ENCODE measurements around the gene GUCD1. TPM values are rescaled to one million over a fixed set of nuclear protein-coding genes. Genes with fewer than 3 reads are reported as not detected.

Gene GUCD1
- total RNA-seq, 2 experiments from 2014 or later = 127 to 145 TPM

DNA sequence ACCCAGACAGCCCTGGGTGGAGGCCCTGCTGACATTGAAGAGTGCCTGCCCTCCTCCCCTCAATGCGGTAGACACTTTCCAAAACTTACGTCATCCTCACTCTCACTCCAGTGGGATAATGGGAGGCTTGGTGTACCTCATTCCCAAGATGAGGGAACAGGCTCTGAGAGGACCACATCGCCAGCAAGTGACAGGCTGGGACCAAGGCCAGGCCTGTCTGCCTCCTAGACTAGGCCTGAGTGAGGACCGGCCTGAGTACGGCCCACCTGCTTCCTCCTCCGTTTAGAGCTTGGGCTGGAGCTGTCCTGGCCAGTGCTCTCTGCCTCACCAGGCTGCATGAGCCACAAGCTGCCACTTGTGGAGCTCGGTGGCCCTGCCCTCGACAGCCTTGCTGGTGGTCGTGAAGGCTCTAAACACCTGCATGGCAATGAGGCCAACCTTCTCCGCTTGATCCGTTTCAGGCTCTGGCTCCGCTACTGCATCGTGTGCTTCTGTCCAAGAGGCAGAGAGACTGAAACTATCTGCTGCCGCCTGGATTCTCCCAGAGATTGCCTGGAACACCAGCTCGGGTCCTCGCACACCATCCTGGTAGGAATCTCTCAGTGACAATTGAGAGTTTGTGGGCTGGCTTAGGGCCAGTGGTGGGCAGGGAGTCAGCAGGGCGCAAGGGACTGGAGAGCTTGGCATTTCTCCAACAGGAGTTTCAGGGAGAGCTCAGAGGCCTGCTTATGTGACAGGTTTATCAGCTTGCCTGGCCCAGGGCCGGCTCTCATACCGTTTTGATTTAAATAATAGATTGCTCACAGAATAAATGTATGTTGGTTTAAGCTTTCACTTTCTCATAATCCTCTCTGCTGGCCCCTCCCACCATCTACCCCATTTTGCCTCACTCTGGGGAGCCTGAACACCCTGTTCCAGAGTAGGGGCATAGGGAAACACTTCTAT, 28.6 kb upstream of the GUCD1 start:
- DNase-seq = no peak
- H3K27me3 Mint-ChIP-seq = no peaks in the 10 kb centered on the region

DNA sequence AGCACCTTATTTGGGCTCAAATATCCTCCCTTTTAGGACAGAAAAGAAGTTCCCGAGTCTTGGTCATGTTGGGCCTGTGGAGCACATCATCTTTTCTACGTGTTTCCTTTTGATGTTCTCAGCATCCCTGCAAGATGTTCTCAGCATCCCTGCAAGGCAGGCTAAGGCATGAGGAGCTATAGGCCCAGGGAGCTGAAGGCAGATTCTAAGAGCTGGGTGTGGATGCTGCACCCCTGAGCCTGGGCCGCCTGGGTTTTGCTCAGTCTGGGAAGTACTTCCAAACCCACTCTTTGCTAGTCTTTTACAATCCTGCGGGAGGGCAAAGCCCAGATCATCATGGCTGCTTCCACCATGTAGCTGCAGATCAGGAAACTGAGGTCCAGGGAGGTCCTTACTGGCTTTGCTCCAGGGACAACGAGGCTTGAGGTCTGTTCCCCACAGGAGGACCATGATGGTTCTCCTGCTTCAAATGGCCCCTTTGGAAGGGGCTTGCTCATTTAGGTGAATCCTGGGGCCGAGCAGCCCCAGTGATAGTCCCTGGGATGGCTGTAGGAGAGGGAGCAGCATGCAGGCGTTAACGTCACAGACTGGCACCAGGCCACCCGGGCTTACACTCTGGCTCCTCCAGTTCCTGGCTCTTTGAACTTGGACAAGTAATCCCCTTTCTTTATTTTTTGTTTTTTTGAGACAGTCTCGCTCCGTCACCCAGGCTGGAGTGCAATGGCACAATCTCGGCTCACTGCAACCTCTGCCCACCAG, 27.3 kb upstream of the GUCD1 start:
- Mint-ChIP-seq H3K9me3 (no peaks in the 10 kb centered on the region), H3K27me3 (no peaks in the 10 kb centered on the region), H3K27ac (no peak overlapping the region), H3K4me3 (no peak overlapping the region), H3K36me3 (no peaks in the 10 kb centered on the region), H3K4me1 (no peaks in the 10 kb centered on the region)
- no peak for DNase-seq

More for the DNA sequence above, 28.6 kb upstream of the GUCD1 start:
- H3K36me3 Mint-ChIP-seq = no peaks in the 10 kb centered on the region
- no peak overlapping the region for H3K4me3 Mint-ChIP-seq
- no peaks in the 10 kb centered on the region for H3K9me3 Mint-ChIP-seq
- H3K4me1 Mint-ChIP-seq = no peaks in the 10 kb centered on the region
- H3K27ac Mint-ChIP-seq = no peak overlapping the region

DNA sequence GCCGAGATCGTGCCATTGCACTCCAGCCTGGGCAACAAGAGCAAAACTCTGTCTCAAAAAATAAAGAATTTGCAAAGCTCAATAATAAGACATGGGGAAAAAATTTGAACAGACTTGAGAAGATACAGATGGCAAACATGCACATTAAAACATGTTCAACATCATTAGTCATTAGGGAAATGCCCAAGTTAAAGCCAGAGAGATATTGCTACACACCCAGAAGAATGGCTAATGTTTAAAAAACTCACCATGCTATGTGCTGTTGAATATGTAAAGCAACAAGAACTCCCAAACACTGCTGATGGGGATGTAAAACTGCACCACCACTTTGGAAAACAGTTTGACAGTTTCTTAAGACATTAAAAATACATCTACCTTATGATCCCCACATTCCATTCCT, 25.3 kb upstream of the GUCD1 start:
- H3K27me3 Mint-ChIP-seq = no peaks in the 10 kb centered on the region
- peaks cover 6% of the 10 kb centered on the region for H3K36me3 Mint-ChIP-seq
- no peak for DNase-seq
- H3K4me1 Mint-ChIP-seq = no peaks in the 10 kb centered on the region
- H3K27ac Mint-ChIP-seq = no peak overlapping the region
- no peaks in the 10 kb centered on the region for H3K9me3 Mint-ChIP-seq
- H3K4me3 Mint-ChIP-seq = no peak overlapping the region

DNA sequence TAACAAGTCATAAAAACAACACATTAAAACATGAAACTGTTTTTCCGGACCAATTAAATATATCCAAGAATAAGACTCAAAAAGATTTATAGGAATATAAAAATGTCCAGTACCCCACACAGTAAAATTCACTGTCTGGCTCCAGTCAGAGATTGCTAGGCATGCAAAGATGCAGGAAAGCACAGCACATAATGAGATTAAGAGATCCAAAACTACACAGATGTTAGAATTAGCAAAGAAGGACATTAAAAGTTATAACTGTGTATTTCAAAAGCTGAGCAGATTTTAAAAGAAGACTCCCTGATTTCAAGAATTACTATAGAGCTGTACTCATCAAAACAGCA, 24.3 kb upstream of the GUCD1 start:
- Mint-ChIP-seq H3K36me3 (peaks cover 15% of the 10 kb centered on the region), H3K4me1 (no peaks in the 10 kb centered on the region), H3K27ac (no peak overlapping the region), H3K9me3 (no peaks in the 10 kb centered on the region), H3K27me3 (no peaks in the 10 kb centered on the region), H3K4me3 (no peak overlapping the region)
- no peak for DNase-seq

DNA sequence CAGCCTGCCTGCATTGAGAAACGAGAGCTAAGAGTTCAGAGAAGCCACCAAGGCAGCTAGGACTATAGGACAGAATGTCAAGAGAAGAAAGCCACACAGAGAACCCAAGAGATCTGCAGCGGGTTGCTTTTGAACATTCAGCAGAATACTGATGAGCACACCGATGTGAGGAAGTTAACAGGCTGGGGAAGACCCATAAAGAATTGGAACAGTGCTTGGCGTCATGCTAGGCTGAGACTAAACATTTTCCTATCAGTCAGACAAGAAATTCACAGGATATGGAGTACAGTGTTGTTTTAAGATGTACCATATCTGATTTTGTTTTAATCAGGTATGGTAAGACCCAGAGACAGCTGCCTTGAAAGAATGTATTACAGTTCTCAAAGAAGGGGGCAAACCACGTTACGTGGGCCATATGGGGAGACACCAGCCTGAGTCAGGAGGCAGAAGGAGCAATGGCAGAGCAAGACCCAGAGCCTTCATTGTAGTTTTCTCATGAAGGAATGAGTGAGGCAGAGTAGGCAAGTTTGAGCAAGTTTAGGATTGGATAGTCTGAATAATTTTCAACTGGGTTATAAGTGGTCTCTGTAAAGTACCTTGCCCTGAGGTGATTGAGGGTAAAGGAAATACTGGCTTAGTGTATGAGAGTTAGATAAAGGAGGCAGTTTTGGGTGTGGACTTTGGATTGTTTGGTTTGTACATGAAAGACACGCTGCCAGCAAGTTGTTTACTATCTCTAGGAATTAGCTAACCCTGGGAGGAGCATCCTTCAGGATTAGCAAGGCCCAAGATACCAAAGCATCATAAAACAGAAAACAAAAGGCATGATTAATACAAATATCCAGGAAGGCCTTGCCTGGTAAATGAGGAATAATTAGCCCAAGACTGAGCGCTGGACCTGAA, 23.7 kb upstream of the GUCD1 start:
- peak overlapping the region; percentile 1 for H3K27ac Mint-ChIP-seq
- no peaks in the 10 kb centered on the region for H3K4me1 Mint-ChIP-seq
- no peak for DNase-seq
- no peaks in the 10 kb centered on the region for H3K27me3 Mint-ChIP-seq
- H3K4me3 Mint-ChIP-seq = no peak overlapping the region
- H3K36me3 Mint-ChIP-seq = peaks cover 15% of the 10 kb centered on the region
- no peaks in the 10 kb centered on the region for H3K9me3 Mint-ChIP-seq

DNA sequence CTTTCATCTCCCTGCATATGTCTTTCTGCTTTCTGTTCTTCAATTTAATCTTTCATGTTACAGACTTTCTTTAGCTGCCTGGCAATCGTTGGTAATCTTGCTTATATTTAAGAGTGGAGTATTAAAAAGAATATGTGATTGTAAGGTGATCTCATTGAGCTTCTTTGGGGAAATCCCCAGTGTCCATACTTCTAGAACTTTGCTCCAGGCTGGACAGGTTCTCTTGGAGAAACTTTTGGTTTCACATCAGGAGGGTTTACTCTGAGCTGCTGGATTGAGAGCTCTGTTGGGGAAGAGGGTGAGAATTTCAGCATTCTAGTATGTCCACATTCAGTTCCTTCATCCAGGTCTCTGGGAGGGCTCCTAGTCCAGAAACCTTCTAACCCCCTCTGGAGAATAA, 21.8 kb upstream of the GUCD1 start:
- DNase-seq = no peak

DNA sequence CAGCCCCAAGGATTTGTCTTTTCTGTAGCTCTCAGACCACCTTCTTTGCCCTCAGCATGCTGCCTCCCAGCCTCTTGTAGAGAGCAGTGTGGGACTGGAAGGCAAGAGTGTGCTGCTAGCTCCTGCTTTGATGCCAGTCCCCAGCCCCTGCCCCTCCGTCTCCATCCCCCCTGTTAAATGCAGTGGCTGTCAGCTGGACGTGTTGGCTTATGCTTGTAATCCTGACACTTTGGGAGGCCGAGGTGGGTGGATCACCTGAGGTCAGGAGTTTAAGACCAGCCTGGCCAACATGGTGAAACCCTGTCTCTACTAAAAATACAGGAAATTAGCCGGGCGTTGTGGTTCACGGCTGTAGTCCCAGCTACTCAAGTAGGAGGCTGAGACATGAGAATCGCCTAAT, 16.3 kb upstream of the GUCD1 start:
- no peaks in the 10 kb centered on the region for H3K9me3 Mint-ChIP-seq
- H3K27ac Mint-ChIP-seq = no peak overlapping the region
- DNase-seq = no peak
- H3K4me1 Mint-ChIP-seq = no peaks in the 10 kb centered on the region
- H3K4me3 Mint-ChIP-seq = no peak overlapping the region
- H3K27me3 Mint-ChIP-seq = no peaks in the 10 kb centered on the region
- peaks cover 25% of the 10 kb centered on the region for H3K36me3 Mint-ChIP-seq

More for the DNA sequence above, 21.8 kb upstream of the GUCD1 start:
- Mint-ChIP-seq H3K36me3 (peaks cover 21% of the 10 kb centered on the region), H3K4me3 (no peak overlapping the region), H3K9me3 (no peaks in the 10 kb centered on the region), H3K4me1 (no peaks in the 10 kb centered on the region), H3K27ac (no peak overlapping the region), H3K27me3 (no peaks in the 10 kb centered on the region)

DNA sequence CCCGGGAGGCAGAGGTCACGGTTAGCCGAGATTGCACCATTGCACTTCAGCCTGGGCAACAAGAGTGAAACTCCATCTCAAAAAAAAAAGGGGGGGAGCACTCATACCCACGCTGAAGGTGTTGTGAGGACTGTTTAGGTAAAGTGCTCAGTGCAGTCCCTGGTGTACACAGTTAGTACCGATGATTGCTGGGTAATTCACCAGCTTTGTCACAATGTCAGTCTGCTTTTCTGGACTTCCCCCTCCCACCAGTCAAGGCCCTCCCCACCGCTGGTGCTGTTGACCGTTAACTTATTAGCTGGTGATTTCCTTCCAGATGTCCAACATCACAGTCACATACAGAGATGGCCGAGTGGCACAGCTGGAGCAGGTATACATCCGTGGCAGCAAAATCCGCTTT, 12.7 kb upstream of the GUCD1 start:
- Mint-ChIP-seq H3K27me3 (no peaks in the 10 kb centered on the region), H3K4me3 (no peak overlapping the region), H3K27ac (no peak overlapping the region), H3K4me1 (peaks cover 18% of the 10 kb centered on the region), H3K9me3 (no peaks in the 10 kb centered on the region), H3K36me3 (peaks cover 15% of the 10 kb centered on the region)
- DNase-seq = no peak

DNA sequence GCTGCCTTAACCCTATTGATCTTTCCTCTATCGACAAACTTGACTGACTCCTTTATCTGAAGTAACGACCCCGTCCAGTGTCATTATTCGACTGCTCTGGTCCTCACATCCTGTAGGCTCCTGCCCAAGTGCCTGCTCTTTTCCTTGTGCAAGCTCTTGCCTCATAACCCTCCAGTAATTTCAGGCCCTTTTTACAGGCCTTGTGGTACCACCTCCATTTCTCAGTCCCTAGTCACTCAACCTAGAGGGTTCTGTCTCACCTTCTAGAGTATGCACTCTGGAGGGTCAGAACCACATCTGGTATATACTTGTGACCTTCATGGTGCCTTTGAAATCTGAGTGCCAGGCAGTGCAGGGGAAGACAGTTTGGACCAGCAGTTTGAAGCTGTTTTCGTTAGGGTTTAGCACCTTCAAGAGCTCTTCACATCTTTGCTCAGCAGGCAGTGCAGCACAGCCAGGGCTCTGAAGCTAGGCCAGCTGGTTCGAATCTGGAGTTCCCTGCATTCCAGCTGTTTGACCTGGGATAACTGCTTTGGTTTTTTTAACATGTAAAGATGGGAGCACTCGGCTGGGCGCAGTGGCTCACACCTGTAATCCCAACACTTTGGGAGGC, 12.1 kb upstream of the GUCD1 start:
- H3K27me3 Mint-ChIP-seq = no peaks in the 10 kb centered on the region
- no peak for DNase-seq
- H3K9me3 Mint-ChIP-seq = no peaks in the 10 kb centered on the region
- H3K4me3 Mint-ChIP-seq = no peak overlapping the region
- H3K4me1 Mint-ChIP-seq = peaks cover 20% of the 10 kb centered on the region
- H3K27ac Mint-ChIP-seq = no peak overlapping the region
- H3K36me3 Mint-ChIP-seq = peaks cover 18% of the 10 kb centered on the region

DNA sequence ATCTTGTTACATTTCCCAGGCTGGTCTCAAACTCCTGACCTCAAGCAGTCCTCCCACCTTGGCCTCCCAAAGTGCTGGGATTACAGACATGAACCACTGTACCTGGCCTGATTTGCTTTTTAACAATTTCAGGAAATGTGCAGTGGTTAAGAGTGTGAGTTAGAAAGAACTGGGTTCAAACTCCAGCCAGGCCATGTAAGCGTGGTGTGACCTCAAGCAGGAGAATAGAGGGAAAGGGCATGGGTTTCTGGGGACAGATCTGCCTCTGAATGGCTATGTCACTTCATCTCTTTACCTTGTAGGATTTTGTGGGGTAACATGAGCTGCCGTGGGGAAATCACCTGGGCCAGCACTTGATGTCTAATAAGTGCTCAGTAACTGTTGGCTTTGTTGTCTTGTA, 10.1 kb upstream of the GUCD1 start:
- Mint-ChIP-seq H3K27me3 (no peaks in the 10 kb centered on the region), H3K36me3 (peaks cover 20% of the 10 kb centered on the region), H3K4me1 (peaks cover 25% of the 10 kb centered on the region), H3K9me3 (no peaks in the 10 kb centered on the region), H3K4me3 (no peak overlapping the region), H3K27ac (no peak overlapping the region)
- DNase-seq = no peak

DNA sequence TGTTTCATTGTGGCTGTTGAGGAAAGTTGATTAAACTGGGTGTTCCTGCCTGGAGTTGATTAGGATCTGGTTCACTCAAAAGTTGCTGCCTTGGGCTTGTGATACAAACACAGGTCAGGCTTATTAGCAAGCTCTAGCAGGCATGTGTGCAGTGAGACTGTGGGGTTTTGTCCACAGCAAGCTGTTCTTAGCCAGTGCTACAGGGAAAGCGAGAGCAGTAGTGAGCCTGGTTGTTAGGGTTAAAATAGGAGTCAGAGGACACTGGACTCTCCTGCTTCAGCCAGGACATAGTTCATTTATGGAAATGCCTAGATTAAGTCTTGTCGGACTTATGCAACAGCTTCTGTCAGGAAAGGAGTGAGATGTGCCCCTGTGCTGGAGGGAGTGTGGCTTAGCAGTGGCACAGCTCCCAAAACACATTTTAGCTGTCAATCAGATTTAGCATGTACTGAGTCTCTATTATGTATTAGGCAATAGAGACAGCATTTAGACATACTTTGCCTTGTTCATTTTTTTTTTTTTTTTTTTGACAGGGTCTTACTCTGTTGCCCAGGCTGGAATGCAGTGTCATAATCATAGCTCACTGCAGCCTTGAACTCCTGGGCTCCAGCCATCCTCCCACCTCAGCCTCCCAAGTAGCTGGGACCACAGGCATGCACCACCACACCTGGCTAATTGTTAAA, 9.6 kb upstream of the GUCD1 start:
- DNase-seq = no peak
- peaks cover 28% of the 10 kb centered on the region for H3K4me1 Mint-ChIP-seq
- H3K9me3 Mint-ChIP-seq = no peaks in the 10 kb centered on the region
- no peaks in the 10 kb centered on the region for H3K27me3 Mint-ChIP-seq
- peaks cover 20% of the 10 kb centered on the region for H3K36me3 Mint-ChIP-seq
- no peak overlapping the region for H3K4me3 Mint-ChIP-seq
- no peak overlapping the region for H3K27ac Mint-ChIP-seq

DNA sequence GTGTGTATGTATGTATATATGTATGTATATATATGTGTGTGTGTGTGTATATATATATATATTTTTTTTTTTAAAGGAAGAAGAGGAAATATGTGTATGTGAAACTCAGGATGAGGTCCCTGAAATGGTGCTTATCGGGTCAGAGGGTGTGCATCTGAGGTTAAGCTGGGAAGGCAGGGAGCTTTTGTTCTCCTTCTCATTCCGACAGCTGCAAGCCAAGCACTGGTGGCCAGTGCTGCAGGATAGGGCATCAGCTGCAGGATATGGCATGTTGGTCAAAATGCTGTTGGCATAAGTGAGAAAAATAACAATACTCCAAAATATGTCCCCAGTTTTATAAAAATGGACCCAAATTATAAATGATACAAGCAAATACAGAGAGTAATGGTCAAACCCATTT, 8.3 kb upstream of the GUCD1 start:
- Mint-ChIP-seq H3K36me3 (peaks cover 23% of the 10 kb centered on the region), H3K27me3 (no peaks in the 10 kb centered on the region), H3K27ac (no peak overlapping the region), H3K4me1 (peaks cover 41% of the 10 kb centered on the region), H3K9me3 (no peaks in the 10 kb centered on the region), H3K4me3 (no peak overlapping the region)
- DNase-seq = no peak

DNA sequence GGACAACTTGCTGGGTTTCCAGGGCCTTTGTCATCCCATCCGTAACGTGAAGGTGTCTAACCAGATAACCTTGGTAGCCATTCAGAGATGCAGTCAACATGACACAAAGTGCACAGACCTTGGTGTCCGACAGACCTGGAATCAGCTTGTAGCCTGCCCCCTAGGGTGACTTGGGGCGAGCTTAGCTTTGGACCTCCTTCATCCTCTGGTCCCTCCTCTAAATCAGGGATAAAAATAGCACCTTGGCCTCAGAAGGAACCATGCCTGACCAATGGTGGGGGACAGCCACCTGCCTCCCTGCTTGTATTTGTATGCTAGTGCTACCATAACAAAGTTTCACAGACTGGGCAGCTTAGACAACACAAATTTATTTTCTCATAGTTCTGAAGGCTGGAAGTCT, 4.5 kb upstream of the GUCD1 start:
- H3K27ac Mint-ChIP-seq = no peak overlapping the region
- no peaks in the 10 kb centered on the region for H3K9me3 Mint-ChIP-seq
- H3K27me3 Mint-ChIP-seq = no peaks in the 10 kb centered on the region
- no peak overlapping the region for H3K4me3 Mint-ChIP-seq
- no peak for DNase-seq
- H3K4me1 Mint-ChIP-seq = peaks cover 49% of the 10 kb centered on the region
- peaks cover 48% of the 10 kb centered on the region for H3K36me3 Mint-ChIP-seq
